HCEC 1CT (cell line): ENCODE data around the gene NLRC3.

Source experiments
- DNase-seq: peaks from one replicate; pipeline ENCODE4 v3.0.0-alpha.2; 2017

Gene NLRC3

DNA sequence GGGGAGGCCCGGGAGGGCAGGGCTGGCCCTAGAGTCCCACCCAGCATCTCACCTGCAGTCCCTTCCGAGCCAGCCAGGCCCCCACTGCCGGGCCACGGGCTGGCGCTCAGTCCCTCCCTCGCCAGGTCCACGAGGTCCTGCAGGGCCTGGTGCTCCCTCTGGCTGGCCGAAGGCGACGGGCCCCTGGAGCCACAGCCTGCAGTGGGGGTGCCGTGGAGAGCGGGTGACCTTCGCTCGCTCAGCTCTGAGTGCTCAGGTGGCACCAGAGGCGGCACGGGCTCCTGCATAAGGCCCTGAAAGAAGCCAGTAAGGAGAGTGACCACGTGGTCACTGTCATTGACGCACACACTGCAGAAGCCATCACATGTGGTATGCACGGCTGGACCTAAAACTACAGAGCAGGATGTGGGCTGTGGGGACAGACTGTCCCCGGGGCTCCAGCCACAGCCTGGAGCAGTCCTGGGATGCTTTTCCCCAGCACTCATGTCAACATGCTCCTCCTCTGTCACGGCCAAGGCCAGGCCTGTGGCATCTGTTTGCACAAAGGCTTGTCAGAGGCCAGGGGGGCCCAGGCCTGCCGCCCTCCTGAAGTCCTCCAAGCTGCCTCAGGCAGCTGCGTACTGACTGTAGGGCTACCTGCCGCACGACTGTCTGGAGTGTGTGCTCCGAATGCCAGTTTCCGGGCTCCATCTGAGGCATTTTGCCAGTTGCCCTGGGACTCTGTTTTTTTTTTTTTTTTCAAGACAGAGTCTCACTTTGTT, 19.1 kb upstream of the NLRC3 start:
- no peak for DNase-seq

DNA sequence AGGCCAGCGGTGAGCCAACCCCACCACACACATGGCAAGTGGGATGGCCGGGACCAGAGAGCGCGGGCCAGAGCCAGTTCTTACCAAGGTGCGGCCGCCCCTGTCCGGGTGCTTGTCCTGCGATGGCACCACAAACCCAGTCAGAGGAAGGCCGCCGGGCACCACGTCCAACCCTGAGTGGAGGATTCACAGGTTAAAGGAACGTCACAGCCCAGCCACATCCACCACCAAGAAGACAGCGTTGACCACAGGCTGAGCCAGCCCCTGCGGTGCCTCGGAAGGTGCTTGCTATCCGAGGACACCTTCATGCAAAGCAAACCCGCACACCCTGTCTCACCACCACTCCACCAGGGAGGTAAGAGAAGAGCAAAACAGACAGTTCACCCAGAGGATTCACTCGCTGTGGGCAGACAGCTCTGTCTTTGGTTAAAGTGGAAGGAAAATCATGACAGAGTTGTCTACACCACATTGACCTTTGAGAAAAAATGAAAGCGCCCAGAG, 18.4 kb upstream of the NLRC3 start:
- DNase-seq = no peak

DNA sequence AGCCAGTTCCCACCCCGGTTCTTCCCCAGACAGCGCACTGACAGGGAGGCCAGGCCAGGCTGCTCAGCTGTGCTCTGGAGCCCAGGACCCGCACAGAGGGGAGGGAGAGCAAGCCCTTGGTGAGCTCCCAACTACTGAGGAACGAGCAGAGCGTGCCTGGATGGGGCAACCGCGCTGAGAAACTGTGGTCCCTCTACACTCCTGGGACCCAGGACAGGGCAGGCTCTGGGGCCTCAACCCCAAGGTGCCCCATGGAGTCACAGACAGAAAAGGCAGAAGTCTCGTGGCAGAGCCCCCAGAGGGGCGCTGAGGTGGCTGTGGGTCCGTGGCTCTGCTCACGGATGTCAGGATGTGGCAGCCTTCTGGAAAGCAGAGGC, 17.9 kb upstream of the NLRC3 start:
- no peak for DNase-seq

GRCh38 chr16:3594316-3595109, 17.3 kb upstream of the NLRC3 start:
- DNase-seq = no peak

GRCh38 chr16:3592559-3592958, 15.4 kb upstream of the NLRC3 start:
- no peak for DNase-seq

DNA sequence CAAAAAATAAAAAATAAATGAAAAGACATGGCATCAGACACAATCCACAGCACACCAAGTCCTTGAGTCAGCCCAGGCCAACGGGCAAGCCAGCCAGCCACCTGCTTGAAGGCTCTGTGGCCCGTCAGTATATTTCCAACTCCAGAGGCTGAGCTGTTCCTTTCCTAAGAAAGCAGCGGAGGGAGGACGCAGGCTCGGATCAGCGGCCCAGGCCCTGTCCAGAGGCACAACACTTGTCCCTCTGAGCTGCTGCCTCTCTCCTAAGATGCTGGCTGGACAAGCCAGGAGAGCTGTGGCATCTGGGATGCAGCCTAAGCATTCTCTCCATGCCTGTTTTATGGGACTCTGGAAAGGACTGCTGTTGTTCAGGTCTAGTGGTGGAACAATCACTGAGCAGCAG, 14.8 kb upstream of the NLRC3 start:
- no peak for DNase-seq

DNA sequence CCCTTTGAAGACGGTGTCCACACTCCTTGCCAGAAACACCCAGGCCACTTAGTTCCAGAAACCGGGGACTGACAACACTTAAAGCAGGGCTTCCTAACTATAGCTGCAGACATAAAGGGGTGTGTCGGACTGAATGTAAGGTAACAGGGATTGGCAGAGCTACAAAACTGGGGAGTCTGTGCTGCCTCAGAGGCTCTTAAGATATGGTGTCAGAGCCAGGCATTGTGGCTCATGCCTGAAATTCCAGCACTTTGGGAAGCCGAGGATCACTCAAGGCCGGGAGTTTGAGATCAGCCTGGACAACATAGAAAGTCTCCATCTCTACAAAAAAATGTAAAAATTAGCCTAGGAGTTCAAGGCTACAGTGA, 14.2 kb upstream of the NLRC3 start:
- no peak for DNase-seq

GRCh38 chr16:3590736-3591435, 13.7 kb upstream of the NLRC3 start:
- no peak for DNase-seq

- no peak for DNase-seq
Measured at GRCh38 chr16:3589991-3590701, 12.9 kb upstream of the NLRC3 start.

- DNase-seq = no peak
Measured at GRCh38 chr16:3589441-3589921, 12.3 kb upstream of the NLRC3 start.

GRCh38 chr16:3589001-3589400, 11.8 kb upstream of the NLRC3 start:
- DNase-seq = no peak

- no peak for DNase-seq
Measured at GRCh38 chr16:3587547-3588110, 10.4 kb upstream of the NLRC3 start.

DNA sequence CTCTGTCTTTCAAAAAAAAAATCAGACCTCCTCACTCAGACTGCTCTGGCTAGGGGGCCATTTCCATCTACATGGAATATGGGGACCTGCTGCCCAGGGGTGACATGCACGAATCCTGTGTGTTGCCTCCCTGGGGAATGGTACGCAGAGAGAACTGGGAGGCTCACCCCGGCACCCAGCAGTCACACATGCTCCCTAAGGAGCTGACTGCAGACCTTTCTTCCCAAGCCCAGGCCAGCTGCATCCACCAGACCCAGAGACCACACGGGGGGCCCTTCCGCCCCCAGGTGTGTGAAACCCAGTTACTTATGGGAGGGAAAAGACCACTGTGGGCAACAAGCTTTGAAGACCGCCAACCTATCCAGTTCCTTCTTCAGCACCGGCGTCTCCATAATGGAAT, 7.2 kb upstream of the NLRC3 start:
- DNase-seq = no peak

DNA sequence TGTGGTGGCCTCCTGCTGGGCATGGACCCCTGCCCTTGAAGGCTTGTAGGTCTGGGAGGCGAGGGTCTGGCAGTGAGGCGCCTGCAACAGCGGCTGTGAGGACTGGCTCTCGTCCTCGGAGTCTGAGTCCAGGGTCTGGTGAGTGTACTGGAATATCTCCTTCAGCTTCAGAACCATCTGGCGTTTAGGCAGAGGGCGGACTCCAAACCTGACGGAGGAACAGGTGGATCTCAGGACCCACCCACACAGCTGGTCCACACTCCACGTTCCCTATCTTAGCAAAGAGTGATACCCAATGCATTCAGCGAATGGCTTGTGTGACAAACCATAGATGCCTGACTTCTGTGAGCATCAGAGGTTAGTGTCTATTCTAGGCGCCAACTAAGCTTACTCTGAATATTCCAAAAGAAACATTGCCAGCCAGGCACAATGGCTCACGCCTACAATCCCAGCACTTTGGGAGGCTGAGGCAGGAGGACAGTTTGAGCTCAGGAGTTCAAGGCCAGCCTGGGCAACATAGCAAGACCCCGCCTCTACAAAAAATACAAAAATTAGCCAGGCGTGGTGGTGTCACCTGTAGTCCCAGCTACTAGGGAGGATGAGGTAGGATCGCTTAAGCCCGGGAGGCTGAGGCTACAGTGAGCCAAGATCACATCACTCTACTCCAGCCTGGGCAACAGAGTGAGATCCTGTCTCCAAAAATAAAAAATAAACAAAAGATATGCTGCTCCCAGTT, 6.3 kb upstream of the NLRC3 start:
- DNase-seq = no peak

GRCh38 chr16:3582276-3583165, 5.3 kb upstream of the NLRC3 start:
- no peak for DNase-seq

GRCh38 chr16:3581392-3581791, 4.2 kb upstream of the NLRC3 start:
- no peak for DNase-seq

GRCh38 chr16:3580686-3581085, 3.5 kb upstream of the NLRC3 start:
- DNase-seq = no peak

DNA sequence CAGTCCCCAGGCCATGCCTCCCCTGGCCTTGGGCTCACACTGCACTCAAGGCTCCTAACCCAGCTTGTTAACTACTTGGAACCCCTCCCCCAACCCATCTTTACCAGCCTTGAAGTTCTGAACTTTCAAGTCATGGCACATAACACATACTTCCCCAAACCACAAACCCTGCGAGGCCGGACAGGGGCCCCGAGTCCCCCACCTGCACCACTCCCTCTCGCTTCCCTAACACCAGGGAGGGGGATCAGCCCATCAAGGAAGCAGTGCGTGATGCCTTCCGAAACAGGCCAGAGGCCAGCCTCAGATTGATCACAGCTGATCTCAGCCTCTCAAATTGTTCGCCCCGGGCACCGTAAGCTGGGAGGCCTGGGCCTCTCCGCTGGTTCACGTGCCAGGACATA, 3.0 kb upstream of the NLRC3 start:
- DNase-seq = no peak

DNA sequence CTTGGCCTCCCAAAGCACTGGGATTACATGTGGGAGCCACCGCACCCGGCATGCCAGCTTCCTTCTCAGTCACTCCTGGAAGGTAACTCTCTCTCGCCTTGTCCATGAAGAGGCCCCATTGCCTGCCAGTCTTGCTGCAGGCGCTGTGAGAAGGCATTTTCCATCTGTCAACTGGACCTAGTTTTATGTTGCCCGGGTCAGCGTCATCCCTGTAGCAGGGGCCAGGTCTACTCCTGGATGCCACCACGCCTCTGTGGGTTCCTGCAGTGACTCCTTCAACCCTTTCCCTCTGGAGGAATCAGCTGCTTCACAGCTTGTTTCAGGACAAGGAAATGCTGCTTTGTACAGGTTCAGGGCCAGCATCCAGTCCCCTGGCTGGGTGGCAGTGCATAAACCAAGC, 2.6 kb upstream of the NLRC3 start:
- no peak for DNase-seq

- no peak for DNase-seq
Measured at GRCh38 chr16:3578610-3579551, 1.7 kb upstream of the NLRC3 start.
